Middle frontal gyrus (tissue), 1 donor: ENCODE measurements around the gene PTGES.
"Not testable (repeated sequence)": the region's sequence is repeated elsewhere in the genome, so short reads cannot be mapped to it uniquely, and the experiment has no call there.

Source experiments
- DNase-seq: peaks from one replicate; pipeline ENCODE4 v3.0.0-alpha.2; 2015; ENCODE audit warnings: low spot score; ENCODE audit errors: extremely low spot score

The PTGES gene

GRCh38 chr9:129770741-129771140 lies 17.9 kb upstream of the PTGES start:
- DNase-seq: no peak

- DNase-seq: no peak
These were observed 16.8 kb upstream of the PTGES start for GRCh38 chr9:129769669-129770068.

- DNase-seq: no peak
These were observed 15.6 kb upstream of the PTGES start for GRCh38 chr9:129768486-129768885.

GRCh38 chr9:129765764-129766317 lies 13.0 kb upstream of the PTGES start:
- no peak for DNase-seq

- DNase-seq: no peak
These were observed 10.4 kb upstream of the PTGES start for GRCh38 chr9:129762985-129763926.

- not testable (repeated sequence) for DNase-seq
These were observed 9.6 kb upstream of the PTGES start for GRCh38 chr9:129762370-129762984.

DNA sequence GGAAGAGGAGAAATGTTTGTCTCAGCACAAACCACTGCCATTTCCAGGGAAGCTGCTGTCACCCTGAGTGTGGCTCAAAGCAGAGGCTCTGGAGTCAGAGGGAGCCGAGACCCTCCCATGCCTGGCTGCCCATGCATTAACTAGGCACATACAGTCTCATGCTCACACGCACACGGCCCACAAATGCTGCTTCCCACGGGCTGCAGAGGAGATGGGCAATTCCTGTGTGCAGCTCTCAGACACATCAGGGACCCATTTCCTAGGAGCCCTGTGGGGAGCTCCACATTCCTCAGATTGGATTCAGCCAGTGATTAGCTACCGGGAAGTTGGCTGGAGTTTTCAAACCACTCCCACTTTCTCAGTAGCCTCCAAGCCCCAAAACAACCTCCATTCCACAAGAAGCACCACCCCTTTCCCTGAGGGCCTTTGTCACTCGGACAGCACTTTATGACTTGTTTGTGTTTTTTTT lies 9.1 kb upstream of the PTGES start:
- DNase-seq: no peak

GRCh38 chr9:129761293-129761900 lies 8.6 kb upstream of the PTGES start:
- no peak for DNase-seq

DNA sequence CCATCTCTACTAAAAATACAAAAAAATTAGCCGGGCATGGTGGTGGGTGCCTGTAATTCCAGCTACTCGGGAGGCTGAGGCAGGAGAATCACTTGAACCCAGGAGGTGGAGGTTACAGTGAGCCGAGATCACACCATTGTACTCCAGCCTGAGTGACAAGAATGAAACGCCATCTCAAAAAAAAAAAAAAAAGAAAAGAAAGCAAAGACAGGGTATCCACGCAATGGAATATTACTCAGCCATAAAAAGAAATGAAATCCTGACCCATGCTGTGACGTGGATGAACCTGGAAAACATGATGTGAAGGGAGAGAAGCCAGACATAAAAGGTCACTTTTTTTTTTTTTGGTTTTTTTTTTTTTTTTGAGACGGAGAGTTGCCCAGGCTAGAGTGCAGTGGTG lies 7.9 kb upstream of the PTGES start:
- DNase-seq: not testable (repeated sequence)

DNA sequence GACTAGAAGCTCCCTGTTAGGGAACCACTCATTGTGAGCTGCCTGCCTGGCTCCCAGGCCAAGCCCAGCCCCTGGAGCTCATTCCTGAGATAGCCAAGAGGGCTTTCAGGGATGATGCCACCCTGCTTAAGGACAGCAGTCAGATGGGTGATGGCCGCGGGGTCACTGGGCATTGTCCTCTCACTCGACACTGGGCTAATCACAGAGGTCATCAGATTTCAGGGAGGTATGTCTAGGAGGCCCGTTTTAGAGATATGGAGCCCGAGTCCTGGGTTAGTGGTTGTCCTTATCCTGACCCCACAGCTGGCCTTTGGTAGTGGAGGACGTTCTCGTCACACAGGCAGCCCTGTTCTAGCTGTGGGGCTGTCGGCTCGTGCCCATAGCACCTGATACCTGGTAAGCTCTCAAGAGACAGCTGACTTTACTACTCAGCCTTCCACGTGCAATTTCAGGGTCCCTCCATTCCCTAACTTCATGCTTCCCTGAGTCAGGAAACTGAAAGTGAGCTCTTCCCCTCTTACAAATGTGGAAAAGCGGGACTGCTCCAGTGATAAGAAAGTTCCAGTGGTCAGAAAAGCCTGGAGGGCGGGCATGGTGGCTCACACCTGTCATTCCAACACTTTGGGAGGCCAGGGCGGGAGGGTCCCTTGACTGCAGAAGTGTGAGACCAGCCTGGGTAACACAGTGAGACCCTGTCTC lies 7.1 kb upstream of the PTGES start:
- DNase-seq: no peak

DNA sequence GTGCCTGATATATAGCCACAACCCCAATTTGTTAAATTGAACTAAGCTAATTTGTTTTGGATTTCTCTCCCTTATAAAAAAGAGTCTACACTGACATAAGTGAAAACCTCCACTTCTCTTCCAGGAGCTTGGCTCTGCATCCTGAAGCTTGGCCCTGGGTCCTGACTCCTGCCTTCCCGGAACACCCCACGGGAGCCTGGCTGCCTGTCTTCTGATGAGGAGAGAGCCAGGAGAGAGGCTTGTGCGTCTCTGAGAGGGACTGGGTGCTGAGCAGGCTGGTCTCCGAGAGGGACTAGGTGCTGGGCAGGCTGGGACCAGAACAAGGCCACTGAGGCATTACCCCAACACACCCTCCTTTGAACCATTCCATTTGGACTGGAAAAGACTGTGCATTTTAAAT lies 6.5 kb upstream of the PTGES start:
- DNase-seq: no peak

GRCh38 chr9:129757045-129757444 lies 4.2 kb upstream of the PTGES start:
- DNase-seq: no peak

DNA sequence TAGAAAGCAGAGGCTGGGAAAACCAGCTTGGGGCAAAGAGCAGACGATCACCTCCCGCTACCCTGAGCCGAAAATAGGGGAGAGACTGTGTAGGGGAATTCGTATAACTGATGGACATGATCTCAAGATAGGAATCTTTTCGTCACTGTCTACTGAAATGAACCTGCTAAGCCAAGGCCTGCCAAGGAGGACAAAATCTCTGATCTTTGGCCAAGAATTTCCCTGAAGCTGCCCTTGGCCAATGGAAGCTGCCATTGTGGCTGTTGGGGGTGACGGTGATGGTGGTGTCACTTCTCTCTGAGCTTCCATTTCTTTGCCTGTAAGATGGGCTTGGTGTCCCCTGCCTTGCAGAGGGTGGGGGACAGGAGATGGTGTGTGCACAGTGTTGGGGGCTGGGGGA lies 3.3 kb upstream of the PTGES start:
- DNase-seq: no peak

- DNase-seq: no peak
These were observed 2.3 kb upstream of the PTGES start for GRCh38 chr9:129755151-129755550.

GRCh38 chr9:129751841-129752801 lies 721 bp downstream of the PTGES start:
- DNase-seq: no peak

- no peak for DNase-seq
These were observed 2.7 kb downstream of the PTGES start for GRCh38 chr9:129750013-129750638.

GRCh38 chr9:129749575-129749974 lies 3.3 kb downstream of the PTGES start:
- DNase-seq: no peak

DNA sequence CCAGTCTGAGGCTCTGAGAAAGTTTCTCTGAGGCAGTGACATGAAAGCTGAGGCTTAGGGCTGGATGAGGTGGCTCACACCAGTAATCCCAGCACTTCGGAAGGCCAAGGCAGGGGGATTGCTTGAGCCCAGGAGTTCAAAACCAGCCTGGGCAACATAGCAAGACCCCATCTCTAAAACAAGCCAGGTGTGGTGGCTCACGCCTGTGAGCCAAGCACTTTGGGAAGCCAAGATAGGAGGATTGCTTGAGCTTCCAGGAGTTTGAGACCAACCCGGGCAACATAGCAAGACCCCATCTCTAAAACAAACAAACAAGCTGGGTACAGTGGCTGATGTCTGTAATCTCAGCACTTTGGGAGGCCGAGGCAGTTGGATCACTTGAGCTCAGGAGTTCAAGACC lies 3.8 kb downstream of the PTGES start:
- DNase-seq: not testable (repeated sequence)

DNA sequence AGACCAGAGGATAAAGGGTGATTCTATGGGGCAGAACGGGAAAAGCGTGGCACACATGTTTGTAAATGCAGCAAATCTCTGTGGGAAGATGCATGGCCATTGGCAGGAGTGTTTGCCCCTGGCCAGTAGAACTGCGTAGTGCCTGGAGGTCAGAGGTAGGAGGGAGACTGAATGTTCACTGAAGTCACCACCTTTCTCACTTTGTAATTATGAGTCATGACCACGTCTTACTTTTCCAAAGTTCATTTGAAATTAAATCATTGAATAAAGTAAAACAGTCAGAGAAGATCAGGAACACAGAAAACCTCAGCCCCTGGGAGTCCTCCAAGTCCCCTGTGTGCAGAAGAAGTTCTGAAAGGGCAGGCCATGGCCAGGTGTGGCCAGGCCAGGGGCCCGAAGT lies 4.6 kb downstream of the PTGES start:
- no peak for DNase-seq
